ENCODE data around the gene ZNF280B.
"Not testable (repeated sequence)": the region's sequence is repeated elsewhere in the genome, so short reads cannot be mapped to it uniquely, and the experiment has no call there.

The ZNF280B gene

GRCh38 chr22:22444007-22444589 lies 64.4 kb downstream of the ZNF280B start:
- not testable (repeated sequence) for H3K9me3 Mint-ChIP-seq, H3K4me1 Mint-ChIP-seq, H3K36me3 Mint-ChIP-seq, H3K4me3 Mint-ChIP-seq, H3K27ac Mint-ChIP-seq
- peaks cover 27% of the 10 kb centered on the region for H3K27me3 Mint-ChIP-seq

GRCh38 chr22:22442928-22443709 lies 65.4 kb downstream of the ZNF280B start:
- peaks cover 2% of the 10 kb centered on the region for H3K36me3 Mint-ChIP-seq
- H3K27ac Mint-ChIP-seq: no peak overlapping the region
- no peaks in the 10 kb centered on the region for H3K9me3 Mint-ChIP-seq
- H3K27me3 Mint-ChIP-seq: peaks cover 33% of the 10 kb centered on the region
- no peak overlapping the region for H3K4me3 Mint-ChIP-seq
- H3K4me1 Mint-ChIP-seq: no peaks in the 10 kb centered on the region

GRCh38 chr22:22441626-22442025 lies 66.9 kb downstream of the ZNF280B start:
- peaks cover 38% of the 10 kb centered on the region for H3K27me3 Mint-ChIP-seq
- not testable (repeated sequence) for H3K9me3 Mint-ChIP-seq, H3K36me3 Mint-ChIP-seq, H3K4me1 Mint-ChIP-seq, H3K4me3 Mint-ChIP-seq, H3K27ac Mint-ChIP-seq

- Mint-ChIP-seq H3K27ac (no peak overlapping the region), H3K4me1 (no peaks in the 10 kb centered on the region), H3K36me3 (peaks cover 2% of the 10 kb centered on the region), H3K9me3 (no peaks in the 10 kb centered on the region), H3K27me3 (peaks cover 41% of the 10 kb centered on the region), H3K4me3 (no peak overlapping the region)
Observed at GRCh38 chr22:22440188-22440587, 68.4 kb downstream of the ZNF280B start.

Data from activated naive CD4-positive, alpha-beta T cell treated with anti-CD3 and anti-CD28 coated beads, Interleukin-2, amount 50 U/mL, for 24 hours (primary cell).